HL-60 (cell line): ENCODE results near the gene KLHL22.

ENCODE experiments used
- GABPA ChIP-seq: IDR thresholded peaks from 2 replicates; pipeline ENCODE4 v1.6.1; 2012; ENCODE audit warnings: low read depth
- POLR2AphosphoS5 ChIP-seq: IDR thresholded peaks from 2 replicates; pipeline ENCODE4 v1.6.1; 2012; ENCODE audit warnings: low read depth
- SPI1 ChIP-seq: IDR thresholded peaks from 2 replicates; pipeline ENCODE4 v1.6.1; 2012; ENCODE audit warnings: low read depth, mild to moderate bottlenecking, borderline replicate concordance
- TF ChIP-seq, protein P1 (sequence below): IDR thresholded peaks from one replicate; pipeline ENCODE4 v1.5.1; 2011; ENCODE audit warnings: low read length, control low read depth, inconsistent platforms; ENCODE audit not compliant: insufficient read depth
- TF ChIP-seq, protein P2 (sequence below): IDR thresholded peaks from 2 replicates; pipeline ENCODE4 v1.6.1; 2012; ENCODE audit warnings: low read depth; ENCODE audit not compliant: insufficient replicate concordance

DNA sequence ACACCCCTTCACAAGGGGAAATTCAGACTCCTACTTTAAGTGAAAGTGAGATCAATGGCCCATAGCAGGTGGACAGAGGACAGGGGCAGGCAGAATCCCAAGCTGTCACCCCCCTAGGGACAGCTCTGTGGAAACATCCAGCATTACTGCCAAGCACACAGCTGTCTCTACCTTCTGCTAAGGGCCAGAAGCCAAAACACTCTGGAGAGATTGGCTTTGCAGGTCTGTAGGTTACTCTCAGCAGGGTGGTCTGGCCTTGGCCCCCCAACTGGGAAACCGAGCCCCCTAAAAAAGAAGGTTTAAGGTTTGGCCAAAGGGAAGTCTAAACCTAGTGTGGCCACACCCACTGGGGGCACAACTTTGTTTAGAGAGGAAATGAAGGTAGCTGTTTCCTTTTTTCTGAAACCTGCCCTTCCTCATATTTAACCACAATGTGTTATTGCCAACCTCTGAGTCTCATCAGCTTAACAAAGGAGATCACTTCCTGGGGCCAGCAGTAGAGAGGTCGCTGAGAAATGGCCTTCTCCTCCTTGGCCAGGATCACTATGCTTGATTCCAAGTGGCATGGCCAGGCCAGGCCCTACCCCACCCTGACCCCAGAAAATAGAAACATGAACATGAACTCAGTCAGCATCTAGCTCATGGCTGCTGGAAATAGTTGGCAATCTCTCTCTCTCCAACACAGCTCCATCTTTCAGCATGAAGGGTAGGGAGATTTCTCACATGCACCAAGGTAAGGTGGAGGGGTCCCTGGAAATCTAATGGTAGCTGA lies 32.1 kb downstream of the KLHL22 start:
- TF ChIP-seq, protein P1, sequence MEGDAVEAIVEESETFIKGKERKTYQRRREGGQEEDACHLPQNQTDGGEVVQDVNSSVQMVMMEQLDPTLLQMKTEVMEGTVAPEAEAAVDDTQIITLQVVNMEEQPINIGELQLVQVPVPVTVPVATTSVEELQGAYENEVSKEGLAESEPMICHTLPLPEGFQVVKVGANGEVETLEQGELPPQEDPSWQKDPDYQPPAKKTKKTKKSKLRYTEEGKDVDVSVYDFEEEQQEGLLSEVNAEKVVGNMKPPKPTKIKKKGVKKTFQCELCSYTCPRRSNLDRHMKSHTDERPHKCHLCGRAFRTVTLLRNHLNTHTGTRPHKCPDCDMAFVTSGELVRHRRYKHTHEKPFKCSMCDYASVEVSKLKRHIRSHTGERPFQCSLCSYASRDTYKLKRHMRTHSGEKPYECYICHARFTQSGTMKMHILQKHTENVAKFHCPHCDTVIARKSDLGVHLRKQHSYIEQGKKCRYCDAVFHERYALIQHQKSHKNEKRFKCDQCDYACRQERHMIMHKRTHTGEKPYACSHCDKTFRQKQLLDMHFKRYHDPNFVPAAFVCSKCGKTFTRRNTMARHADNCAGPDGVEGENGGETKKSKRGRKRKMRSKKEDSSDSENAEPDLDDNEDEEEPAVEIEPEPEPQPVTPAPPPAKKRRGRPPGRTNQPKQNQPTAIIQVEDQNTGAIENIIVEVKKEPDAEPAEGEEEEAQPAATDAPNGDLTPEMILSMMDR, result no peak
- TF ChIP-seq SPI1, result peak; percentile 96
- no peak for TF ChIP-seq GABPA
- TF ChIP-seq POLR2AphosphoS5, result no peak
- TF ChIP-seq, protein P2, sequence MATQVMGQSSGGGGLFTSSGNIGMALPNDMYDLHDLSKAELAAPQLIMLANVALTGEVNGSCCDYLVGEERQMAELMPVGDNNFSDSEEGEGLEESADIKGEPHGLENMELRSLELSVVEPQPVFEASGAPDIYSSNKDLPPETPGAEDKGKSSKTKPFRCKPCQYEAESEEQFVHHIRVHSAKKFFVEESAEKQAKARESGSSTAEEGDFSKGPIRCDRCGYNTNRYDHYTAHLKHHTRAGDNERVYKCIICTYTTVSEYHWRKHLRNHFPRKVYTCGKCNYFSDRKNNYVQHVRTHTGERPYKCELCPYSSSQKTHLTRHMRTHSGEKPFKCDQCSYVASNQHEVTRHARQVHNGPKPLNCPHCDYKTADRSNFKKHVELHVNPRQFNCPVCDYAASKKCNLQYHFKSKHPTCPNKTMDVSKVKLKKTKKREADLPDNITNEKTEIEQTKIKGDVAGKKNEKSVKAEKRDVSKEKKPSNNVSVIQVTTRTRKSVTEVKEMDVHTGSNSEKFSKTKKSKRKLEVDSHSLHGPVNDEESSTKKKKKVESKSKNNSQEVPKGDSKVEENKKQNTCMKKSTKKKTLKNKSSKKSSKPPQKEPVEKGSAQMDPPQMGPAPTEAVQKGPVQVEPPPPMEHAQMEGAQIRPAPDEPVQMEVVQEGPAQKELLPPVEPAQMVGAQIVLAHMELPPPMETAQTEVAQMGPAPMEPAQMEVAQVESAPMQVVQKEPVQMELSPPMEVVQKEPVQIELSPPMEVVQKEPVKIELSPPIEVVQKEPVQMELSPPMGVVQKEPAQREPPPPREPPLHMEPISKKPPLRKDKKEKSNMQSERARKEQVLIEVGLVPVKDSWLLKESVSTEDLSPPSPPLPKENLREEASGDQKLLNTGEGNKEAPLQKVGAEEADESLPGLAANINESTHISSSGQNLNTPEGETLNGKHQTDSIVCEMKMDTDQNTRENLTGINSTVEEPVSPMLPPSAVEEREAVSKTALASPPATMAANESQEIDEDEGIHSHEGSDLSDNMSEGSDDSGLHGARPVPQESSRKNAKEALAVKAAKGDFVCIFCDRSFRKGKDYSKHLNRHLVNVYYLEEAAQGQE, result no peak
